Activated T-helper 1 cell treated with anti-CD3 and anti-CD28 coated beads, Interleukin-2, amount 50 U/mL, for 16 hours (primary cell): Measurements from ENCODE around the gene GUCA1A.
"Not testable (repeated sequence)": the region's sequence is repeated elsewhere in the genome, so short reads cannot be mapped to it uniquely, and the experiment has no call there.

Experiments used
- DNase-seq, 2 donors: peaks; one replicate each; pipeline ENCODE4 v3.0.0-alpha.2; 2020; ENCODE audit warnings: low read depth in 1 of 2, low spot score in 1 of 2

Gene GUCA1A

DNA sequence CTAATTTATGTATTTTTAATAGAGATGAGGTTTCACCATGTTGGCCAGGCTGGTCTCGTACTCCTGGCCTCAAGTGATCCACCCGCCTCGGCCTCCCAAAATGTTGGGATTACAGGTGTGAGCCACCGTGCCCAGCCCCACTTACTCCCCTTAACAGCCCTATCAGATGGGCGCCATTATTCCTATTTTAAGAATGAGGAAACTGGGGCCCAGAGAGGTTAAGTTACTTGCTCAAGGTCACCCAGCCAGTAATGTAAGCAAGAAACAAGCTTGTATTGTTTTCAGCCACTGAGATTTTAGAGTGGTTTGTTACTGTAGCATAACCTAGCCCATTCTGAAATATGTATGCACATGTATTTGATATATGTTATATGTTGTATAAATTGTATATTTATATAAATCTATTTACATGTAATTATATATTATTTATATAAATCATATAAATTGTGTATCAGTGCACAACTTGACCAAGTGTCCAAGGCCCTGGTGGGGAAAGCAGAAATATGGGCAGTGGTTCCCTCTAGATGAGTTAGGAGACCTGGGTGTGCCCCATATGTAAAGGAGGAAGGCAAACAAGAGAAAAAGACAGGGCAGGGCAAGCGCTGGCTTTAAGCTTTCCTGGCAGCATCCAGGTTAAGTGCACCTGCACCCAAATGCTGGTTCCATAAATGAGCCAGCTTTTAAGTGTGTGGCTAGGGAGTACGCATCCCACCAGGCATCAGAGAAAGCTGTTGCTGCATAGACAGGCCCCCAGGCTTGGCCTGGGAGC, 1.2 kb upstream of the GUCA1A start:
- no peak for DNase-seq

- no peak for DNase-seq
Measured at GRCh38 chr6:42175860-42176259, 2.7 kb downstream of the GUCA1A start.

DNA sequence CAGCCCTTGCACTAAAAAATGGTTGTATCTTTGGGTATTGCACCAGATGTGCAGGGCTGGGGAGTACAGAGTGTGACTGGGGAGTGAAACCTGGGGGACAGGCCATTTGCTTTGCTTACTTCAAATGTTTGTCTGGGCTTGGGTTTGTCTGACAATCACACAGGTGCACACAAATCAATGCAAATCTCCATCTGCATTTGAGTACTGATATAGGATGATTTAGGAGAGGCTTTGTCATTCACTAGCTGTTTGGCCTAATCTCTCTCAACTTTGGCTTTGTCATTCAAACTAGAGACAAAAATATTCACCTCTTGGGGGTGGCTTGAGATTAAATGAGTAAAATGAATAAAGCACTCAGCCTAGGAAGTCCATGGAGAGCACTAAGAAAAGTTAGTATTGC, 3.8 kb downstream of the GUCA1A start:
- no peak for DNase-seq

- no peak for DNase-seq
Measured at GRCh38 chr6:42177514-42178364, 4.6 kb downstream of the GUCA1A start.

- no peak for DNase-seq
Measured at GRCh38 chr6:42179261-42179944, 6.2 kb downstream of the GUCA1A start.

DNA sequence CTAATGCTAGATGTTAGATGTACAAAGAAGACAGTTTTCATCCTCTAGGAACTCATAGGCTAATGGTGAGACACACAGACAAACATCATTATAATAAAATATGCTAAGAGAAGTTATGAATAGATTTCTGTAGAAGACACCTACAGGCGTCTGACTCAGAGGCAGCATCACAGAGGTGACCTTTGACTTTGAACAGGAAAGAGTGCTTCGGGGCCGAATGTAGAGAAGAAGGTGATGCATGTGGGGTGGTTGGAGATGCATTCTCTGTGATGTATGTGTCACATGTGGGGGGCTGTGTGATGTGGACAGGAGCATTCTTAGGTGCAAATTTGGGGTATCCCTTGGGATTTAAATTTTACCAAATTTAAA, 6.8 kb downstream of the GUCA1A start:
- DNase-seq = no peak

- no peak for DNase-seq
Measured at GRCh38 chr6:42182101-42182500, 8.9 kb downstream of the GUCA1A start.

GRCh38 chr6:42184475-42184874, 11.3 kb downstream of the GUCA1A start:
- no peak for DNase-seq

- no peak for DNase-seq
Measured at GRCh38 chr6:42185597-42185996, 12.4 kb downstream of the GUCA1A start.

- DNase-seq = no peak
Measured at GRCh38 chr6:42188406-42188805, 15.2 kb downstream of the GUCA1A start.

DNA sequence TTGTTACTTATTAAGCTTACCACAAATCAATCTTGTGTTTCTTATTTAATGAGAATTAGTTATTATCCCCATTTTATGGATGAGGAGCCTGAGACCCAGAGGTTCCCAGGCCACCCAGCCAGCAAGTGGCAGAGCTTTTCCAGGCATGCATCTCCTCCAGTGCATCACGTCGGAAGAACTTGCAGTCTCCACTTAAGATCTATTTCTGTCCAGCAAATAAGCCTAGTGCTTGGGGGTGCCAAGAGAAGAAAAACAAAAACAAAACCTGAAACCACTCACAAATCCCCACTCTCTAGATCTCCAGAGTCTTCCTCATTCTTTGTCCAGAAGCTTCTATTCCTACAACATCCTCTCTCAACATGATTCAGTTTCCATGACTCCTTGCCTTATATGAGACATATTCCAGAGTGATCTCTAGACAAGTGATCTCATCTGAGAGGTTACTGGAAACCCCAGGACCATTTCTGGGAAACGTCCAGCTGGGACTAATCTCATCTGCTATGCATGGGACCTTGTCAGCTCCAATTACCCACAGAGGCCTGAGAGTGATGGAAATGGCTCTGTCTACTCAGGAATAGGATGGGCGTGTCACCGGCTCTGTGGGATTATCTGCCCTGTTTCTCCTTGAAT, 17.5 kb downstream of the GUCA1A start:
- DNase-seq = no peak

GRCh38 chr6:42192385-42192784, 19.2 kb downstream of the GUCA1A start:
- DNase-seq = not testable (repeated sequence)

- no peak for DNase-seq
Measured at GRCh38 chr6:42193491-42193894, 20.3 kb downstream of the GUCA1A start.

- DNase-seq = no peak
Measured at GRCh38 chr6:42194056-42194455, 20.9 kb downstream of the GUCA1A start.

DNA sequence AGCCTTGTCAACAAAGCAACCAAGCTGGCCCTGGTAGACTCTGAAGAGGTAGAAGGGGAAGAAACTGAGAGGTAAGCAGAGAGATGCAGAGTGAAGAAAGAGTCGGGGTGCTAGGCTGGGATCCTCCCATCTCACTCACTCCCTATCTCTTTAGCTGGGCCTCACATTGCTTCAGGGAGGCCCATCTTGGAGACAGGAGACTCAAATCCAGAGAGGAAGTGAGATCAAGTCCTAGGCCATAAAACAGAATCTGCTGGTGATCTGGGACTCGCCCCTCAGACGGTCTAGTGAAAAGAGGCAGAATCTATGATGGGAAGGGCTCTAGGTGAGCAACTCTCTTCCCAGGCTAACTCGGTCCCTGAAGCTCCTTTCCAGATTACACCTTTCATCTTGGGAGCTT, 22.3 kb downstream of the GUCA1A start:
- no peak for DNase-seq

- no peak for DNase-seq
Measured at GRCh38 chr6:42197555-42198362, 24.6 kb downstream of the GUCA1A start.

- DNase-seq = no peak
Measured at GRCh38 chr6:42199106-42199981, 26.2 kb downstream of the GUCA1A start.

GRCh38 chr6:42200035-42200434, 26.9 kb downstream of the GUCA1A start:
- DNase-seq = no peak

- no peak for DNase-seq
Measured at GRCh38 chr6:42201382-42201781, 28.2 kb downstream of the GUCA1A start.
